ENCODE measurements around the gene ARHGEF28. TPM values are rescaled to one million over a fixed set of nuclear protein-coding genes. Genes with fewer than 3 reads are reported as not detected.

The ARHGEF28 gene
- total RNA-seq, 1 donor from 2014 or later: 2.1 TPM

GRCh38 chr5:73701566-73701965 is 75.6 kb downstream of the ARHGEF28 start:
- Histone ChIP-seq H3K9me3 (replicated peaks) (no peaks in the 10 kb centered on the region), H3K4me3 (no peak overlapping the region), H3K27ac (replicated peaks) (no peak overlapping the region), H3K27me3 (ENCODE audit: low read depth) (peaks cover 5% of the 10 kb centered on the region), H3K4me1 (no peaks in the 10 kb centered on the region), H3K36me3 (no peaks in the 10 kb centered on the region)
- no peak for DNase-seq
- intact Hi-C loops (cut with micrococcal nuclease): no loop called here
- no peak for TF ChIP-seq CTCF (IDR thresholded peaks at IDR 0.05; ENCODE audit: borderline replicate concordance)

GRCh38 chr5:73702534-73702933 is 76.5 kb downstream of the ARHGEF28 start:
- no peaks in the 10 kb centered on the region for H3K36me3 ChIP-seq
- no peak for DNase-seq
- no peaks in the 10 kb centered on the region for H3K9me3 ChIP-seq (replicated peaks)
- H3K27me3 ChIP-seq (ENCODE audit: low read depth): peaks cover 5% of the 10 kb centered on the region
- TF ChIP-seq CTCF (IDR thresholded peaks at IDR 0.05; ENCODE audit: borderline replicate concordance): no peak
- H3K27ac ChIP-seq (replicated peaks): no peak overlapping the region
- intact Hi-C loops (cut with micrococcal nuclease): no loop called here
- no peaks in the 10 kb centered on the region for H3K4me1 ChIP-seq
- H3K4me3 ChIP-seq: no peak overlapping the region

GRCh38 chr5:73702951-73703350 is 77.0 kb downstream of the ARHGEF28 start:
- intact Hi-C loops (cut with micrococcal nuclease): no loop called here
- no peak for DNase-seq
- H3K4me1 ChIP-seq: no peaks in the 10 kb centered on the region
- H3K27me3 ChIP-seq (ENCODE audit: low read depth): peaks cover 5% of the 10 kb centered on the region
- no peaks in the 10 kb centered on the region for H3K9me3 ChIP-seq (replicated peaks)
- TF ChIP-seq CTCF (IDR thresholded peaks at IDR 0.05; ENCODE audit: borderline replicate concordance): no peak
- no peak overlapping the region for H3K4me3 ChIP-seq
- no peaks in the 10 kb centered on the region for H3K36me3 ChIP-seq
- H3K27ac ChIP-seq (replicated peaks): no peak overlapping the region

GRCh38 chr5:73705364-73705763 is 79.4 kb downstream of the ARHGEF28 start:
- no peak overlapping the region for H3K27ac ChIP-seq (replicated peaks)
- H3K36me3 ChIP-seq: no peaks in the 10 kb centered on the region
- H3K27me3 ChIP-seq (ENCODE audit: low read depth): peaks cover 5% of the 10 kb centered on the region
- H3K4me1 ChIP-seq: no peaks in the 10 kb centered on the region
- no peak for TF ChIP-seq CTCF (IDR thresholded peaks at IDR 0.05; ENCODE audit: borderline replicate concordance)
- no peak for DNase-seq
- H3K4me3 ChIP-seq: no peak overlapping the region
- H3K9me3 ChIP-seq (replicated peaks): peaks cover 14% of the 10 kb centered on the region
- intact Hi-C loops (cut with micrococcal nuclease): no loop called here

- TF ChIP-seq CTCF (IDR thresholded peaks at IDR 0.05; ENCODE audit: borderline replicate concordance): no peak
- H3K36me3 ChIP-seq: no peaks in the 10 kb centered on the region
- H3K27me3 ChIP-seq (ENCODE audit: low read depth): peaks cover 5% of the 10 kb centered on the region
- intact Hi-C loops (cut with micrococcal nuclease): no loop called here
- H3K4me1 ChIP-seq: no peaks in the 10 kb centered on the region
- no peak overlapping the region for H3K4me3 ChIP-seq
- no peak for DNase-seq
- no peak overlapping the region for H3K27ac ChIP-seq (replicated peaks)
- H3K9me3 ChIP-seq (replicated peaks): peaks cover 30% of the 10 kb centered on the region
These were observed 81.0 kb downstream of the ARHGEF28 start for GRCh38 chr5:73706963-73707362.
